HCT116 (cell line): ENCODE measurements around the gene PRRT3. TPM values are rescaled to one million over a fixed set of nuclear protein-coding genes. Genes with fewer than 3 reads are reported as not detected.

ENCODE experiments used
- ATAC-seq: fragments of 200-7000 bp; cut with Tn5 transposase; 2 replicates; pipeline ENCODE4 v1.9.1; 2020; ENCODE audit warnings: mild to moderate bottlenecking, moderate library complexity
- BruUV-seq: library from RNA; stranded (reverse); fragments of 400-500 nt; replicated peaks from 2 replicates; lab custom pipeline; 2021; lab: Mats Ljungman, UMichigan
- CTCF ChIA-PET: fragments of 300-600 bp; sonication (Branson Sonifier 250); formaldehyde crosslinking; loops from one replicate; lab custom pipeline; 2021; ENCODE audit warnings: antibody characterized with exemption; lab: Charles Lee
- POLR2A ChIA-PET: fragments of 300-600, 350-600 bp; sonication (Branson Sonifier 250); formaldehyde crosslinking; loops from one replicate; lab custom pipeline; 2021; ENCODE audit warnings: antibody characterized with exemption; lab: Charles Lee
- RAD21 ChIA-PET, 2 experiments: fragments of 300-600 bp; sonication (Branson Sonifier 250); formaldehyde crosslinking; loops; one replicate each; lab custom pipeline; 2023; ENCODE audit warnings: low total read pairs in 2 of 2; ENCODE audit not compliant: uncharacterized antibody in 2 of 2, unreplicated experiment in 2 of 2, low non-redundant PET in 1 of 2; lab: Charles Lee
- DNase-seq: peaks from one replicate; pipeline ENCODE4 v3.0.0-alpha.2; 2010; ENCODE audit warnings: low read depth, low spot score
- H2AFZ ChIP-seq: fragments of 200-600 bp; shearing (Covaris generic), sonication (generic); 2 replicates; pipeline ENCODE4 v1.6.1; 2017; ENCODE audit warnings: low read depth, mixed run types, mixed read lengths, antibody characterized with exemption, low read length; ENCODE audit not compliant: poor library complexity, severe bottlenecking
- H3K27ac ChIP-seq: 2 replicates; pipeline ENCODE4 v1.5.1; 2012; ENCODE audit warnings: low read depth, low read length
- H3K27me3 ChIP-seq: fragments of 200-600 bp; sonication (generic); 2 replicates; pipeline ENCODE4 v1.6.1; 2016; ENCODE audit warnings: mixed run types, low read length, mixed read lengths; ENCODE audit not compliant: insufficient read depth
- H3K36me3 ChIP-seq, 2 experiments: fragments of 200-500 bp in 1 of 2; fragments of 200-600 bp in 1 of 2; sonication (Bioruptor generic) in 1 of 2; sonication (generic) in 1 of 2; 2 replicates each; pipeline versions ENCODE4 v1.5.1 to v1.6.1; 2014 to 2016; ENCODE audit warnings: low read length in 2 of 2, inconsistent platforms in 1 of 2, mixed read lengths in 1 of 2, mixed run types in 1 of 2; ENCODE audit not compliant: insufficient read depth in 2 of 2, control insufficient read depth in 1 of 2
- H3K4me1 ChIP-seq, 2 experiments: fragments of 200-600 bp in 1 of 2; sonication (generic) in 1 of 2; 2 replicates each; pipeline versions ENCODE4 v1.5.1 to v1.6.1; 2012 to 2017; ENCODE audit warnings: low read length in 2 of 2, inconsistent platforms in 1 of 2, mild to moderate bottlenecking in 1 of 2, mixed read lengths in 1 of 2, mixed run types in 1 of 2, moderate library complexity in 1 of 2; ENCODE audit not compliant: insufficient read depth in 2 of 2, control insufficient read depth in 1 of 2
- H3K4me2 ChIP-seq: fragments of 200-600 bp; sonication (generic); 2 replicates; pipeline ENCODE4 v1.6.1; 2017; ENCODE audit warnings: mixed run types, low read length, mixed read lengths
- H3K4me3 ChIP-seq, 2 experiments: fragments of 200-600 bp in 1 of 2; sonication (generic) in 1 of 2; replicated peaks in 1 of 2; 2 replicates each; pipeline ENCODE4 v1.5.1; 2011 to 2016; ENCODE audit warnings: low read length in 2 of 2, control low read depth in 1 of 2, low read depth in 1 of 2, mild to moderate bottlenecking in 1 of 2, mixed read lengths in 1 of 2, mixed run types in 1 of 2
- H3K79me2 ChIP-seq: fragments of 200-600 bp; sonication (generic); 2 replicates; pipeline ENCODE4 v1.6.1; 2017; ENCODE audit warnings: mild to moderate bottlenecking, mixed run types, low read length, moderate library complexity, mixed read lengths; ENCODE audit not compliant: insufficient read depth
- H3K9ac ChIP-seq: fragments of 200-600 bp; sonication (generic); 2 replicates; pipeline ENCODE4 v1.6.1; 2016; ENCODE audit warnings: low read length, mixed read lengths
- H3K9me2 ChIP-seq: fragments of 200-600 bp; sonication (generic), shearing (Covaris generic); 2 replicates; pipeline ENCODE4 v1.6.1; 2017; ENCODE audit warnings: mixed run types, mild to moderate bottlenecking, moderate library complexity; ENCODE audit not compliant: insufficient read depth
- H3K9me3 ChIP-seq, 2 experiments: fragments of 200-500 bp in 1 of 2; fragments of 200-600 bp in 1 of 2; sonication (Bioruptor generic) in 1 of 2; sonication (generic) in 1 of 2; 2 replicates each; pipeline ENCODE4 v1.6.1; 2014 to 2017; ENCODE audit warnings: low read length in 2 of 2, mixed read lengths in 2 of 2, inconsistent platforms in 1 of 2, low read depth in 1 of 2, mild to moderate bottlenecking in 1 of 2, mixed run types in 1 of 2, moderate library complexity in 1 of 2; ENCODE audit not compliant: control insufficient read depth in 1 of 2, insufficient read depth in 1 of 2
- H4K20me1 ChIP-seq: fragments of 200-600 bp; sonication (generic), shearing (Covaris generic); 2 replicates; pipeline ENCODE4 v1.6.1; 2017; ENCODE audit warnings: mixed run types, mild to moderate bottlenecking, moderate library complexity; ENCODE audit not compliant: insufficient read depth
- CEBPB ChIP-seq: IDR thresholded peaks from 2 replicates; pipeline ENCODE4 v1.6.1; 2012; ENCODE audit warnings: low read depth
- ELF1 ChIP-seq: IDR thresholded peaks from 2 replicates; pipeline ENCODE4 v1.6.1; 2012; ENCODE audit warnings: low read depth, borderline replicate concordance
- EZH2 ChIP-seq: fragments of 200-600 bp; sonication (generic); IDR thresholded peaks from 2 replicates; pipeline ENCODE4 v1.6.1; 2017; ENCODE audit warnings: antibody characterized with exemption, mixed run types
- EZH2phosphoT487 ChIP-seq: fragments of 200-600 bp; IDR thresholded peaks from 2 replicates; pipeline ENCODE4 v1.6.1; 2018; ENCODE audit warnings: antibody characterized with exemption, borderline replicate concordance
- FOSL1 ChIP-seq: IDR thresholded peaks from 2 replicates; pipeline ENCODE4 v1.6.1; 2012; ENCODE audit warnings: low read depth
- POLR2A ChIP-seq: IDR thresholded peaks from 2 replicates; pipeline ENCODE4 v1.7.0; 2011; ENCODE audit warnings: borderline replicate concordance; ENCODE audit not compliant: insufficient read depth, insufficient read length; ENCODE audit errors: extremely low read depth
- POLR2AphosphoS5 ChIP-seq: IDR thresholded peaks from 2 replicates; pipeline ENCODE4 v1.6.1; 2011; ENCODE audit warnings: mild to moderate bottlenecking, low read depth, low read length, moderate library complexity
- RAD21 ChIP-seq: IDR thresholded peaks from 2 replicates; pipeline ENCODE4 v1.6.1; 2012; ENCODE audit warnings: low read depth, mild to moderate bottlenecking
- TCF7L2 ChIP-seq: IDR thresholded peaks from 2 replicates; pipeline ENCODE4 v1.7.0; 2011; ENCODE audit warnings: borderline replicate concordance, inconsistent platforms; ENCODE audit not compliant: insufficient read depth, insufficient read length; ENCODE audit errors: extremely low read depth
- YY1 ChIP-seq: IDR thresholded peaks from 2 replicates; pipeline ENCODE4 v1.6.1; 2011; ENCODE audit warnings: low read length, low read depth, moderate library complexity, mild to moderate bottlenecking; ENCODE audit not compliant: insufficient replicate concordance; ENCODE audit errors: extremely low read depth
- ZFX ChIP-seq: fragments of 450-650 bp; IDR thresholded peaks from 2 replicates; pipeline ENCODE4 v1.6.1; 2017
- ZNF274 ChIP-seq: fragments of 200-500 bp; sonication (Bioruptor generic); IDR thresholded peaks from 2 replicates; pipeline ENCODE4 v1.6.1; 2014; ENCODE audit warnings: mild to moderate bottlenecking, low read depth, low read length, inconsistent platforms
- intact Hi-C: fragments of 100-400 bp; cut with micrococcal nuclease; formaldehyde crosslinking; loops from 2 replicates; pipeline ENCODE4 v1.10.0; 2022
- total RNA-seq: library from RNA; stranded (reverse); gene quantifications from one replicate; pipeline ENCODE4 v1.2.1, GENCODE V29; 2021; ENCODE audit not compliant: unreplicated experiment
- TF ChIP-seq, protein P1 (sequence below): IDR thresholded peaks from 2 replicates; pipeline ENCODE4 v1.6.1; 2012; ENCODE audit warnings: low read depth
- TF ChIP-seq, protein P2 (sequence below), 3 experiments: fragments of 200-600 bp in 1 of 3; sonication (generic) in 1 of 3; IDR thresholded peaks in 2 of 3; conservative IDR thresholded peaks in 1 of 3; 2 replicates each; pipeline ENCODE4 v1.5.1; 2012 to 2017; ENCODE audit warnings: low read depth in 2 of 3, low read length in 2 of 3, antibody characterized with exemption in 1 of 3, borderline replicate concordance in 1 of 3, control low read depth in 1 of 3, mild to moderate bottlenecking in 1 of 3, mixed read lengths in 1 of 3, mixed run types in 1 of 3, moderate library complexity in 1 of 3; ENCODE audit not compliant: insufficient read depth in 1 of 3
- TF ChIP-seq, protein P3 (sequence below): IDR thresholded peaks from 2 replicates; pipeline ENCODE4 v1.6.1; 2012
- TF ChIP-seq, protein P4 (sequence below): IDR thresholded peaks from 2 replicates; pipeline ENCODE4 v1.6.1; 2012

PRRT3 gene
- total RNA-seq, 1 experiment from 2014 or later: 0.96 TPM

GRCh38 chr3:9908286-9908685, 43.9 kb downstream of the PRRT3 start:
- POLR2A ChIA-PET: no interaction called here

More at GRCh38 chr3:9908286-9908685, 43.9 kb downstream of the PRRT3 start:
- no TSS peak for BruUV-seq
- Histone ChIP-seq H3K36me3 (peaks cover 0 to 3% of the 10 kb centered on the region in 2 experiments; a peak in 2 of 4 replicates), H3K27ac (no peak overlapping the region), H3K9me2 (no peaks in the 10 kb centered on the region), H3K4me2 (no peak overlapping the region), H3K4me1 (peaks cover 7 to 9% of the 10 kb centered on the region in 2 experiments; a peak in 3 of 4 replicates), H2AFZ (no peak overlapping the region), H3K79me2 (no peaks in the 10 kb centered on the region), H3K9ac (no peak overlapping the region), H4K20me1 (no peaks in the 10 kb centered on the region)
- RAD21 ChIA-PET: no interaction called here
- no peak for DNase-seq
- intact Hi-C loops: no loop called here
- TF ChIP-seq ZFX: no peak
- no peak for TF ChIP-seq POLR2A
- TF ChIP-seq, protein P1, sequence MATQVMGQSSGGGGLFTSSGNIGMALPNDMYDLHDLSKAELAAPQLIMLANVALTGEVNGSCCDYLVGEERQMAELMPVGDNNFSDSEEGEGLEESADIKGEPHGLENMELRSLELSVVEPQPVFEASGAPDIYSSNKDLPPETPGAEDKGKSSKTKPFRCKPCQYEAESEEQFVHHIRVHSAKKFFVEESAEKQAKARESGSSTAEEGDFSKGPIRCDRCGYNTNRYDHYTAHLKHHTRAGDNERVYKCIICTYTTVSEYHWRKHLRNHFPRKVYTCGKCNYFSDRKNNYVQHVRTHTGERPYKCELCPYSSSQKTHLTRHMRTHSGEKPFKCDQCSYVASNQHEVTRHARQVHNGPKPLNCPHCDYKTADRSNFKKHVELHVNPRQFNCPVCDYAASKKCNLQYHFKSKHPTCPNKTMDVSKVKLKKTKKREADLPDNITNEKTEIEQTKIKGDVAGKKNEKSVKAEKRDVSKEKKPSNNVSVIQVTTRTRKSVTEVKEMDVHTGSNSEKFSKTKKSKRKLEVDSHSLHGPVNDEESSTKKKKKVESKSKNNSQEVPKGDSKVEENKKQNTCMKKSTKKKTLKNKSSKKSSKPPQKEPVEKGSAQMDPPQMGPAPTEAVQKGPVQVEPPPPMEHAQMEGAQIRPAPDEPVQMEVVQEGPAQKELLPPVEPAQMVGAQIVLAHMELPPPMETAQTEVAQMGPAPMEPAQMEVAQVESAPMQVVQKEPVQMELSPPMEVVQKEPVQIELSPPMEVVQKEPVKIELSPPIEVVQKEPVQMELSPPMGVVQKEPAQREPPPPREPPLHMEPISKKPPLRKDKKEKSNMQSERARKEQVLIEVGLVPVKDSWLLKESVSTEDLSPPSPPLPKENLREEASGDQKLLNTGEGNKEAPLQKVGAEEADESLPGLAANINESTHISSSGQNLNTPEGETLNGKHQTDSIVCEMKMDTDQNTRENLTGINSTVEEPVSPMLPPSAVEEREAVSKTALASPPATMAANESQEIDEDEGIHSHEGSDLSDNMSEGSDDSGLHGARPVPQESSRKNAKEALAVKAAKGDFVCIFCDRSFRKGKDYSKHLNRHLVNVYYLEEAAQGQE: no peak
- no peak for TF ChIP-seq POLR2AphosphoS5
- TF ChIP-seq, protein P2, sequence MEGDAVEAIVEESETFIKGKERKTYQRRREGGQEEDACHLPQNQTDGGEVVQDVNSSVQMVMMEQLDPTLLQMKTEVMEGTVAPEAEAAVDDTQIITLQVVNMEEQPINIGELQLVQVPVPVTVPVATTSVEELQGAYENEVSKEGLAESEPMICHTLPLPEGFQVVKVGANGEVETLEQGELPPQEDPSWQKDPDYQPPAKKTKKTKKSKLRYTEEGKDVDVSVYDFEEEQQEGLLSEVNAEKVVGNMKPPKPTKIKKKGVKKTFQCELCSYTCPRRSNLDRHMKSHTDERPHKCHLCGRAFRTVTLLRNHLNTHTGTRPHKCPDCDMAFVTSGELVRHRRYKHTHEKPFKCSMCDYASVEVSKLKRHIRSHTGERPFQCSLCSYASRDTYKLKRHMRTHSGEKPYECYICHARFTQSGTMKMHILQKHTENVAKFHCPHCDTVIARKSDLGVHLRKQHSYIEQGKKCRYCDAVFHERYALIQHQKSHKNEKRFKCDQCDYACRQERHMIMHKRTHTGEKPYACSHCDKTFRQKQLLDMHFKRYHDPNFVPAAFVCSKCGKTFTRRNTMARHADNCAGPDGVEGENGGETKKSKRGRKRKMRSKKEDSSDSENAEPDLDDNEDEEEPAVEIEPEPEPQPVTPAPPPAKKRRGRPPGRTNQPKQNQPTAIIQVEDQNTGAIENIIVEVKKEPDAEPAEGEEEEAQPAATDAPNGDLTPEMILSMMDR (IDR thresholded peaks at IDR 0.05 in 2 of 3, conservative IDR thresholded peaks at IDR 0.05 in 1 of 3; ENCODE audit: borderline replicate concordance in 1 of 3, insufficient read depth in 1 of 3, low read depth in 2 of 3, low read length in 2 of 3): no peak
- no peak for TF ChIP-seq ELF1
- TF ChIP-seq EZH2phosphoT487: no peak
- TF ChIP-seq, protein P3, sequence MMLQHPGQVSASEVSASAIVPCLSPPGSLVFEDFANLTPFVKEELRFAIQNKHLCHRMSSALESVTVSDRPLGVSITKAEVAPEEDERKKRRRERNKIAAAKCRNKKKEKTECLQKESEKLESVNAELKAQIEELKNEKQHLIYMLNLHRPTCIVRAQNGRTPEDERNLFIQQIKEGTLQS: no peak
- TF ChIP-seq, protein P4, sequence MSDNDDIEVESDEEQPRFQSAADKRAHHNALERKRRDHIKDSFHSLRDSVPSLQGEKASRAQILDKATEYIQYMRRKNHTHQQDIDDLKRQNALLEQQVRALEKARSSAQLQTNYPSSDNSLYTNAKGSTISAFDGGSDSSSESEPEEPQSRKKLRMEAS: no peak
- TF ChIP-seq EZH2: no peak
- no peak for TF ChIP-seq CEBPB
- no peak for TF ChIP-seq YY1
- no peak for TF ChIP-seq ZNF274
- TF ChIP-seq TCF7L2: no peak
- no peak for TF ChIP-seq RAD21
- TF ChIP-seq FOSL1: no peak
- TF ChIP-seq, all 23 proteins: peak for 0
- Histone ChIP-seq H3K27me3 (no peaks in the 10 kb centered on the region), H3K9me3 (no peaks in the 10 kb centered on the region), H3K4me3 (no peak overlapping the region)
- CTCF ChIA-PET: interaction anchor here (1.8 kb wide), 1 partner anchor 24 kb away, joined by 3 read pairs; no protein-coding TSS in a partner anchor
- ATAC-seq: no peak
